ENCODE results near the gene FANCC.

GRCh38 chr9:95242613-95243012 is 74.9 kb downstream of the FANCC start:
- TF ChIP-seq SRF (IDR thresholded peaks at IDR 0.05; ENCODE audit: low read depth), result no peak
- no peak for TF ChIP-seq POLR2A (IDR thresholded peaks at IDR 0.05; ENCODE audit: borderline replicate concordance, extremely low read depth, insufficient read depth, insufficient read length)
- TF ChIP-seq CTCF (IDR thresholded peaks at IDR 0.05 in 2 of 3, conservative IDR thresholded peaks at IDR 0.05 in 1 of 3; ENCODE audit: borderline replicate concordance in 1 of 3, insufficient read depth in 1 of 3, low read depth in 2 of 3, low read length in 2 of 3), result no peak
- no peak for TF ChIP-seq ZNF274 (IDR thresholded peaks at IDR 0.05; ENCODE audit: low read depth, low read length)
- TF ChIP-seq RAD21 (IDR thresholded peaks at IDR 0.05; ENCODE audit: low read depth), result no peak
- no peak for TF ChIP-seq ZFX (IDR thresholded peaks at IDR 0.05)
- no peak for TF ChIP-seq CBX3 (IDR thresholded peaks at IDR 0.05; ENCODE audit: low read depth)
